Activated naive CD4-positive, alpha-beta T cell treated with anti-CD3 and anti-CD28 coated beads for 36 hours (primary cell): ENCODE data around the gene HIGD1C. TPM values are rescaled to one million over a fixed set of nuclear protein-coding genes. Genes with fewer than 3 reads are reported as not detected.
"Not testable (repeated sequence)": the region's sequence is repeated elsewhere in the genome, so short reads cannot be mapped to it uniquely, and the experiment has no call there.

Experiments
- CTCF ChIA-PET: fragments of 350-600 bp; sonication (Branson Sonifier 250); formaldehyde crosslinking; loops from one replicate; lab custom pipeline; 2021; ENCODE audit warnings: antibody characterized with exemption; lab: Charles Lee
- DNase-seq: peaks from one replicate; pipeline ENCODE4 v3.0.0-alpha.2; 2020
- H3K27ac Mint-ChIP-seq: one replicate; pipeline ENCODE4 v1.8.0; 2021; ENCODE audit warnings: mild to moderate bottlenecking, mixed read lengths
- H3K27me3 Mint-ChIP-seq: one replicate; pipeline ENCODE4 v1.8.0; 2021; ENCODE audit warnings: low read depth, mixed read lengths
- H3K36me3 Mint-ChIP-seq: one replicate; pipeline ENCODE4 v1.8.0; 2021; ENCODE audit warnings: low read depth, mixed read lengths
- H3K4me1 Mint-ChIP-seq: one replicate; pipeline ENCODE4 v1.8.0; 2021; ENCODE audit warnings: low read depth, mixed read lengths
- H3K4me3 Mint-ChIP-seq: one replicate; pipeline ENCODE4 v1.8.0; 2021; ENCODE audit warnings: mild to moderate bottlenecking, moderate library complexity, mixed read lengths
- H3K9me3 Mint-ChIP-seq: one replicate; pipeline ENCODE4 v1.8.0; 2021; ENCODE audit warnings: mixed read lengths
- intact Hi-C: fragments of 100-400 bp; cut with micrococcal nuclease; formaldehyde crosslinking; loops from one replicate; pipeline ENCODE4 v1.15.1; 2023
- total RNA-seq, 2 experiments: library from RNA; stranded (reverse); gene quantifications; one replicate each; pipeline ENCODE4 v1.2.3, GENCODE V29; 2021

Gene HIGD1C
- total RNA-seq, 2 experiments from 2014 or later: not detected

DNA sequence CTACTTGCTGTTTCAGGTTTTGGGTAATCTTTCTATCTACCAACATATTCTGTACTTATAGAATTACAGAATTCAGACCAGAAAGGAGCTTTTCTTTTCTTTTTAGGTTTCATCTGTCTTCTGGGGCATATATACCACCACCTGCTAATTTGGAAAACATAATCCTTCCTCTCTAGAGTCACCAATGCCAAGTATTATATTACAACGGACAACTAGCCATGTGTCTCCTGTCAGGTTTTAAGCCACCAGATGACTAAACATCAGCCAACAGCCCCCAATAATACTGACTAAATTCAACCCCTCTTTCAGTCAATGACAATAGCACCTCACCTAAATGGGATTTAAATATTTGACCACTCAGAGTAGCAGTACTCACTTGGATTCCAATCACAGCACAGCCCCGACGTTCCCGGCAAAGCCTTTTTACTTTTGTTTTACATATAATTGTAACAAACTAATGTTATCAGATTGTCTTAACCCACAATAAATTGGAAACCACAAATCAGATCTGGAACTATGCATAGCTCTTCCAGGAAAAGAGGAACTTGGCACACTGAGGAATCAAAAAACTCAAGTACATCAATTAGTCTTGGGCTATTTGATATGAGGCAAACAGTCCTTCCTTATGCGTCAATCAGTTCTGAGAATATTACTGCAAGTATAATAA, 60.4 kb downstream of the HIGD1C start:
- DNase-seq: no peak
- no peaks in the 10 kb centered on the region for H3K27me3 Mint-ChIP-seq
- intact Hi-C loops: no loop called here
- CTCF ChIA-PET: interaction anchor here (0.6 to 1.5 kb wide), 4 partner anchors 9 to 618 kb away, joined by 3 to 4 read pairs (median 3); no protein-coding TSS in a partner anchor
- H3K27ac Mint-ChIP-seq: no peak overlapping the region
- H3K9me3 Mint-ChIP-seq: no peaks in the 10 kb centered on the region
- peaks cover 52% of the 10 kb centered on the region for H3K4me1 Mint-ChIP-seq
- H3K36me3 Mint-ChIP-seq: peaks cover 5% of the 10 kb centered on the region
- no peak overlapping the region for H3K4me3 Mint-ChIP-seq

DNA sequence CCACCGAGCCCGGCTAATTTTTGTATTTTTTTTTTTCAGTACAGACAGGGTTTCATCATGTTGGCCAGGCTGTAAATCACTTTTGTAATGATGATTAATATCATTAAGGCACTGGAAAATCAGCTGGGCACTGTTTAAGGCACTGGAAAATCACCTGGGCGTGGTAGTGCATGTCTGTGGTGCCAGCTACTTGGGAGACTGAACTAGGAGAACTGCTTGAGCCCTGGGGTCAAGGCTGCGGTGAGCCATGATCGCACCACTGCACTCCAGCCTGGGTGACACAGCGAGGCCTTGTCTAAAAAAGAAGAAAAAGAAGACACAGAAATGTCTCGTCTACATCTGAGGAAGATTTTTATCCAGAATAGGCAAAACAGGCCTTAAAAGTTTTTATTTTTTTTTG, 61.1 kb downstream of the HIGD1C start:
- H3K36me3 Mint-ChIP-seq: peaks cover 5% of the 10 kb centered on the region
- H3K4me1 Mint-ChIP-seq: peaks cover 50% of the 10 kb centered on the region
- intact Hi-C loops: no loop called here
- CTCF ChIA-PET: interaction anchor here (0.6 to 1.5 kb wide), 3 partner anchors 8 to 619 kb away, joined by 3 to 4 read pairs (median 3); no protein-coding TSS in a partner anchor
- H3K4me3 Mint-ChIP-seq: no peak overlapping the region
- H3K27ac Mint-ChIP-seq: no peak overlapping the region
- no peaks in the 10 kb centered on the region for H3K27me3 Mint-ChIP-seq
- DNase-seq: no peak
- H3K9me3 Mint-ChIP-seq: no peaks in the 10 kb centered on the region

DNA sequence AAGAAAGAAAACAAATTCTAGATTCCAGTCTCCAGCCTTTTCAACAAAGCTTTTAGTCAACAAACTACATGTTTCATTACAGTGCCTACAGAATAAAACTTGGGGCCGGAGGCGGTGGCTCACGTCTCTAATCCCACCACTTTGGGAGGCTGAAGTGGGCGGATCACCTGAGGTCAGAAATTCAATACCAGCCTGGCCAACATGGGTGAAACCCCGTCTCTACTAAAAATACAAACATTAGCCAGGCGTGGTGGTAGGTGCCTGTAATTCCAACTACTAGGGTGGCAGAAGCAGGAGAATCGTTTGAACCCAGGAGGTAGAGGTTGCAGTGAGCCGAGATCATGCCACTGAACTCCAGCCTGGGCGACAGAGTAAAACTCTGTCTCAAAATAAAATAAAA, 62.1 kb downstream of the HIGD1C start:
- H3K9me3 Mint-ChIP-seq, H3K4me3 Mint-ChIP-seq, H3K27me3 Mint-ChIP-seq, CTCF ChIA-PET, DNase-seq, intact Hi-C loops, H3K27ac Mint-ChIP-seq, H3K36me3 Mint-ChIP-seq: not testable (repeated sequence)
- H3K4me1 Mint-ChIP-seq: peaks cover 44% of the 10 kb centered on the region

DNA sequence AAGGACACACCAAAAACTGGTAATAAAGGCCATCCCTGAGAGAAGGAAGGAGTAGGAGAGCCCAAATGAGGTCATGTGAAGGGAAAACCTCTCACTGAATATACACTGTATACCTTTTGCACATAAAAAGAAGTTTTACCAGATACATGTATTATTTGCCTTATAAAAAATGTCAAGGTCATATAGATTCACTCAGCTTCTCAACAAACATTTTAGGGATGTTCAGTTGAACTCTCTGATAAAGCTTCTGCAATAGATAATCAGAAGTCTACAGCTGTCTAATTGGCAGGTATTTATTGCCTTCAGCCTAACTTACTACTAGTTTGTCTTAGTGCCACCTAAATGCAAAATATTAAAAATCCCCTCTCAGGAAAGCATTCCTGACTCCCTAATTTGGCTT, 65.1 kb downstream of the HIGD1C start:
- CTCF ChIA-PET: interaction anchor here (0.6 kb wide), 1 partner anchor 15 kb away, joined by 5 read pairs; no protein-coding TSS in a partner anchor
- Mint-ChIP-seq H3K9me3 (no peaks in the 10 kb centered on the region), H3K36me3 (peaks cover 1% of the 10 kb centered on the region), H3K4me1 (peaks cover 45% of the 10 kb centered on the region), H3K4me3 (no peak overlapping the region), H3K27ac (no peak overlapping the region), H3K27me3 (no peaks in the 10 kb centered on the region)
- no peak for DNase-seq
- intact Hi-C loops: no loop called here

DNA sequence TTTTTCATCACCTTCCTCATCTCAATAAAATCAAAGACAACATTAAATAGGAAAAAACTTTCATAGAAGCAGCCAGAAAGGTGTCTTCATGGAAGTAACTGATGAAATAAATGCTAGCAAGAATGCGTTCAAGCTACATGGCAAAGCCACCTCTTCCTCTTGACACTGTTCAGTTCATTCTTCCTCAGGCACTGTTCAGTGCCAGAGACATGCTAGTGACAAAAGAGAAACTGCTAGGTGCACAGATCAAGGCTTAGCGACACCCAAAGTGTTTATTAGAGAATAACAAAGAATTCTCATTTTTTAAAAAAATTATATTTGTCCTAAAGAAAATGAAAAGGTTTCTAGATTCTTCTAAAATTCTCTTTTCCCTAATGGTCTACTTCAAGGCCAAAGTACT, 66.6 kb downstream of the HIGD1C start:
- peaks cover 42% of the 10 kb centered on the region for H3K4me1 Mint-ChIP-seq
- H3K36me3 Mint-ChIP-seq: peaks cover 1% of the 10 kb centered on the region
- no peak for DNase-seq
- CTCF ChIA-PET: no interaction called here
- no peaks in the 10 kb centered on the region for H3K9me3 Mint-ChIP-seq
- no peak overlapping the region for H3K4me3 Mint-ChIP-seq
- intact Hi-C loops: no loop called here
- H3K27me3 Mint-ChIP-seq: no peaks in the 10 kb centered on the region
- no peak overlapping the region for H3K27ac Mint-ChIP-seq

DNA sequence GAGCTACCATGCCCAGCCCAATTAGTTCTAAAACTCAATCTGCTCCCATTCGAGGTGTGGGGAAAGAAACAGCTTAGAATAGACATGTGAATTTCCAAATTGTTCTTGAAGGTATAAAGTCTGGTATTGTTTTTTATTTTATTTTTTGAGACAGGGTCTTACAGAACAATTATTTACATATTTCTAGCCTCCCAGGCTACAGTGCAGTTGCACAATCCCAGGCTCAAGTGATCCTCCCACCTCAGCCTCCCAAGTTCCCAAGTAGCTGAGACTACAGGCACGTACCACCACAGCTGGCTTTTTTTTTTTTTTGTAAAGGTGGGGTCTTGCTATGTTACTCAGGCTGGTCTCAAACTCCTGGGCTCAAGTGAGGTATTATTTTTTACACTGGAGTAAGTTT, 67.6 kb downstream of the HIGD1C start:
- H3K9me3 Mint-ChIP-seq: no peaks in the 10 kb centered on the region
- CTCF ChIA-PET: interaction anchor here (0.6 kb wide), 1 partner anchor 28 kb away, joined by 4 read pairs; no protein-coding TSS in a partner anchor
- H3K27ac Mint-ChIP-seq: no peak overlapping the region
- peaks cover 51% of the 10 kb centered on the region for H3K4me1 Mint-ChIP-seq
- intact Hi-C loops: loop anchor here (10.0 kb wide), 1 partner anchor 395 kb away; no protein-coding TSS in a partner anchor
- H3K4me3 Mint-ChIP-seq: no peak overlapping the region
- DNase-seq: no peak
- no peaks in the 10 kb centered on the region for H3K27me3 Mint-ChIP-seq
- peaks cover 1% of the 10 kb centered on the region for H3K36me3 Mint-ChIP-seq

Other genes with a start within 250 kb of the HIGD1C start
- gene ATF1, start 188.4 kb upstream of the HIGD1C start, total RNA-seq: 10 to 100 TPM; 43.3 to 48.5 TPM
- gene TMPRSS12, start 109.6 kb upstream of the HIGD1C start, total RNA-seq: not detected
- 10 to 100 TPM; 18.6 to 27.0 TPM for gene SLC11A2, start 73.8 kb downstream of the HIGD1C start, total RNA-seq
- gene LETMD1, start 95.8 kb downstream of the HIGD1C start, total RNA-seq: 10 to 100 TPM; 88.7 to 89.0 TPM
- gene CSRNP2, start 131.1 kb downstream of the HIGD1C start, total RNA-seq: 10 to 100 TPM in 1 of 2 experiments, 1 to 10 TPM in 1; 8.4 to 11.0 TPM
- 10 to 100 TPM; 23.6 to 25.4 TPM for gene TFCP2, start 220.6 kb downstream of the HIGD1C start, total RNA-seq